Mesothelial cell of epicardium (in vitro differentiated cells): ENCODE data around the gene TMEM238. TPM values are rescaled to one million over a fixed set of nuclear protein-coding genes. Genes with fewer than 3 reads are reported as not detected.

Experiments
- DNase-seq, 2 experiments: peaks; one replicate each; pipeline ENCODE4 v3.0.0; 2021; ENCODE audit warnings: low spot score in 2 of 2; ENCODE audit not compliant: unreplicated experiment in 2 of 2
- H3K27ac Mint-ChIP-seq: 2 replicates; pipeline ENCODE4 v1.8.0; 2021; ENCODE audit warnings: mixed read lengths
- H3K27me3 Mint-ChIP-seq: 2 replicates; pipeline ENCODE4 v1.8.0; 2021; ENCODE audit warnings: low read depth, mixed read lengths
- H3K36me3 Mint-ChIP-seq: 2 replicates; pipeline ENCODE4 v1.8.0; 2021; ENCODE audit warnings: mixed read lengths
- H3K4me1 Mint-ChIP-seq: 2 replicates; pipeline ENCODE4 v1.8.0; 2021; ENCODE audit warnings: mixed read lengths
- H3K4me3 Mint-ChIP-seq: 2 replicates; pipeline ENCODE4 v1.8.0; 2021; ENCODE audit warnings: mild to moderate bottlenecking, moderate library complexity, mixed read lengths
- H3K9me3 Mint-ChIP-seq: 2 replicates; pipeline ENCODE4 v1.8.0; 2021; ENCODE audit warnings: mixed read lengths
- total RNA-seq: library from RNA; stranded (reverse); gene quantifications from 3 replicates; pipeline ENCODE4 v1.2.1, GENCODE V29; 2021
- TF ChIP-seq, protein P1 (sequence below): fragments of 200-600 bp; sonication (generic); IDR thresholded peaks from one replicate; pipeline ENCODE4 v1.5.0; 2021; ENCODE audit warnings: antibody characterized with exemption; ENCODE audit not compliant: unreplicated experiment

The TMEM238 gene
- total RNA-seq, 1 donor from 2014 or later = 2.3 TPM

DNA sequence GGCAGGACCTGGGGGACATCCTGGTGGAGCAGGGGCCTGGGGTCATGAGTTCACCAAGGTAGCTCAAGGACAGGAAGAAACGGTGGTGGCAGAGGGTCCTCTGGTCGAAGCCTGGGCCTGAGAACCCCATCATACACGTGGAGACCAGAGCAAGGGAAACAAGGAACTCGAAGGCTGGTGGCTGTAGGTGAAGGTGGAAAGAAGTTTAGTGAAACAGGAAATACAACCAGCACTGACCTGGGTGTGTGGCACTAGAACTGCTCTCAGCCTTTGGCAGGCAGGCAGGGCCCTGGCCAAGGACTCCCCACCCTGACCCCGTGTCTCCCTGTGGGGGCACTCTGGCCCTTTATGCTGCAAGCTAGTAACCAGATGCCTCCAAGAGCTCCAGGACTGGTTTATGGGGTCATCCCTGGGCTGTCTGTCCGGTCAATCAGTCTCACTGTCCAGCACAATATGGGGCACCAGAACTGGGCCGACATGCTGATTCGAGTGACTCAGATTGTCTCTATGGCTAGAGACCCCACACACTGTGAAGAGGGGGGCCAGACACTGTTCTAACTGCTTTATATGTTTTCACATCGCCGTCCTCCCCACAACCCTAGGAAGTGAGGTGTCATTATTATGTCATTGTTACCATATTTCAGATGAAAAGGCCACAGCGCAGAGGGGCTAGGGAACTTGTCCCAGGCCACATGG, 33.3 kb downstream of the TMEM238 start:
- no peaks in the 10 kb centered on the region for H3K9me3 Mint-ChIP-seq
- H3K27ac Mint-ChIP-seq = no peak overlapping the region
- DNase-seq = no peak
- H3K36me3 Mint-ChIP-seq = no peaks in the 10 kb centered on the region
- H3K4me1 Mint-ChIP-seq = peaks cover 31% of the 10 kb centered on the region
- peaks cover 42% of the 10 kb centered on the region for H3K27me3 Mint-ChIP-seq
- TF ChIP-seq, protein P1, sequence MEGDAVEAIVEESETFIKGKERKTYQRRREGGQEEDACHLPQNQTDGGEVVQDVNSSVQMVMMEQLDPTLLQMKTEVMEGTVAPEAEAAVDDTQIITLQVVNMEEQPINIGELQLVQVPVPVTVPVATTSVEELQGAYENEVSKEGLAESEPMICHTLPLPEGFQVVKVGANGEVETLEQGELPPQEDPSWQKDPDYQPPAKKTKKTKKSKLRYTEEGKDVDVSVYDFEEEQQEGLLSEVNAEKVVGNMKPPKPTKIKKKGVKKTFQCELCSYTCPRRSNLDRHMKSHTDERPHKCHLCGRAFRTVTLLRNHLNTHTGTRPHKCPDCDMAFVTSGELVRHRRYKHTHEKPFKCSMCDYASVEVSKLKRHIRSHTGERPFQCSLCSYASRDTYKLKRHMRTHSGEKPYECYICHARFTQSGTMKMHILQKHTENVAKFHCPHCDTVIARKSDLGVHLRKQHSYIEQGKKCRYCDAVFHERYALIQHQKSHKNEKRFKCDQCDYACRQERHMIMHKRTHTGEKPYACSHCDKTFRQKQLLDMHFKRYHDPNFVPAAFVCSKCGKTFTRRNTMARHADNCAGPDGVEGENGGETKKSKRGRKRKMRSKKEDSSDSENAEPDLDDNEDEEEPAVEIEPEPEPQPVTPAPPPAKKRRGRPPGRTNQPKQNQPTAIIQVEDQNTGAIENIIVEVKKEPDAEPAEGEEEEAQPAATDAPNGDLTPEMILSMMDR = no peak
- no peak overlapping the region for H3K4me3 Mint-ChIP-seq

DNA sequence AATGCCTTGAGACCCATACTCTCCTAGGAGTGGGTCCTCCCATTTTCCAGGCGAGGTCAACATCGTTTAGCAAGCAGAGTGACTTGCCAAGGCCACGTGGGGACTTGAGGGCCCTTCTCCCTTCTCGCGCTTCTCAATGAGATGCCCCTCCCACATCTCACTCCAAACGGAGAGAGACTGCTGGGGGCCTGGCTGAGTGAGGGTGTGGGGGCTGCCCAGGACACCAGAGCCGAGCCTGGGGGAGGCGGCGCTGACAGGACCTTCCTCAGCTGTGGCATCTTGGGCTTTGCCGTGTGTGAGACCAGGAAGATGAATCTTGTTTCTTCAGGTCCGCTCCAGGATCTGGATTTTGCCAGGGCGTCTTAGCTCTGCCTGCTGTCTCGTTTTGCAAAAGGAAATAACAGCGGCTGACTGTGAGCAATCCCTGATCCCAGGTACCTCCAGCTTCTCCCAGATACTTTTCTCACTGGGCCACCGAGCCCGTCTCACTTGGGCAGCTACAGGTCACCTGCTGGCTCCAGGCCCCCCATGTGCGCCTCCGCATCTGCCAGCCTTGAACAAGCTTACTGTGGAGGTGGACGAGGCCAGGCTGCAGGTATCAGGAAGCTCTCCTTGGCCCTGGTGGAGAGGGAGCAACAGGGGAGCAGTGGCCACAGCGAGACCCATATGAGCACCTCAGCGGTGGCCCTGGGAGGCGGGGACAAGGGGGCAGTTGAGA, 35.6 kb downstream of the TMEM238 start:
- Mint-ChIP-seq H3K27ac (peak overlapping the region; percentile 36), H3K27me3 (peaks cover 27% of the 10 kb centered on the region), H3K4me3 (no peak overlapping the region), H3K36me3 (peaks cover 10% of the 10 kb centered on the region), H3K4me1 (peaks cover 34% of the 10 kb centered on the region), H3K9me3 (no peaks in the 10 kb centered on the region)
- no peak for DNase-seq
- TF ChIP-seq, protein P1 = no peak

DNA sequence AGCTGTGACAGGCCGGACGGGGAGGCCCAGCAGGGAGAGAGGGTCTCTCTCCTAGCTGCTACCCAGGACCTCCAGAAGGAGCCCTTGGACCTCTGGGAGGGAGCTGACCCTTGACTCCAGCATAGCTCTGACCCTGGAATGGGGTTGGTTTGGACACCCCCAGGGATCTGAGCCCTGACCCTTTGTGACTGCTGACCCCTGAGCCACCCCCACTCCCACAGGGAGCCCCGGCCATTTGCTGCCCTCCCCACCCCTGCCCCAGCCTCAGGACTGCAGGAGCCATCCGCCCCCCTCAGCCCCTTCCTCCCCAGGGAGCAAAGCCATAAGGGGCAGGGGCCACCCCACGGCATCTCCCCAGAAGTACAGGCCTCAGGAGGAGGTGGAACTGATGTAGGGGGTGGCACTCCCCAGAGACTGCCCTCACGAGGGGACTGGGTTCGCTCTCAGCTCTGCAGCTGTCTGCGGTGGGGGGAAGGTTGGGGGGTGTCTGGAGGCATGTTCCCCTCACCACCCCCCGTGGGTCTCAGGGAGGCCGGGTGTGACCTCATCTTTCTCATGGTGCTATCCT, 36.6 kb downstream of the TMEM238 start:
- no peak for DNase-seq
- Mint-ChIP-seq H3K36me3 (peaks cover 17% of the 10 kb centered on the region), H3K9me3 (no peaks in the 10 kb centered on the region), H3K4me3 (no peak overlapping the region), H3K27me3 (peaks cover 17% of the 10 kb centered on the region), H3K4me1 (peaks cover 24% of the 10 kb centered on the region), H3K27ac (peak overlapping the region; percentile 7)
- TF ChIP-seq, protein P1 = no peak

DNA sequence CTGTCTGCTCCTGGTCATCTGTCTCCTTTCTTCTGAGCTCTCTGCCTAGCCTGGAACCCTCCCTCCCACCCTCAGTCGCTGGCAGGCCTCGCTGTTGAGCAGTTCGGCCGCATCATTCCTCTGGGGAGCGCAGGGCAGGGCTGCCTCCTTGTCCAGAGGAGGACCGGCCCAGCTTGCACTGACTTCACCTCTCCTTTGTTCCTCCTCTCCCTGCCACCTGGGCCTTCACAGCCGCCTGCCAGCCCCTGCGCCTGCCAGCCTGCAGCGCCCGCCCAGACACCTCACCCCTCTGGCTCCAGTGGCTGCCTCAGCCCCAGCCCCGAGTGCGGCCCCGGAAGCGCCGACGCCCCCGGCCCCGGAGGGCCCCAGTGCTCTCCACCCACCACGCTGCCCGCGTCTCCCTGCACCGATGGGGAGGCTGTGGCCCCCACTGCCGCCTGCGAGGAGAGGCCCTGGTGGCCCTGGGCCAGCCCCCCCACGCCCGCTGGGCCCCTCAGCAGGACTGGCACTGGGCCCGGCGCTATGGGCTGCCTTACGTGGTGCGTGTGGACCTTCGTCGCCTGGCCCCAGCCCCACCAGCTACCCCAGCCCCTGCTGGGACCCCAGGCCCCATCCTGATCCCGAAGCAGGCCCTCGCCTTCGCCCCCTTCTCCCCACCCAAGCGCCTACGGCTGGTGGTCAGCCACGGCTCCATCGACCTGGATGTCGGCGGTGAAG, 37.2 kb downstream of the TMEM238 start:
- no peak overlapping the region for H3K4me3 Mint-ChIP-seq
- peaks cover 19% of the 10 kb centered on the region for H3K36me3 Mint-ChIP-seq
- TF ChIP-seq, protein P1 = no peak
- no peak for DNase-seq
- peaks cover 11% of the 10 kb centered on the region for H3K27me3 Mint-ChIP-seq
- H3K27ac Mint-ChIP-seq = no peak overlapping the region
- no peaks in the 10 kb centered on the region for H3K9me3 Mint-ChIP-seq
- peaks cover 23% of the 10 kb centered on the region for H3K4me1 Mint-ChIP-seq

DNA sequence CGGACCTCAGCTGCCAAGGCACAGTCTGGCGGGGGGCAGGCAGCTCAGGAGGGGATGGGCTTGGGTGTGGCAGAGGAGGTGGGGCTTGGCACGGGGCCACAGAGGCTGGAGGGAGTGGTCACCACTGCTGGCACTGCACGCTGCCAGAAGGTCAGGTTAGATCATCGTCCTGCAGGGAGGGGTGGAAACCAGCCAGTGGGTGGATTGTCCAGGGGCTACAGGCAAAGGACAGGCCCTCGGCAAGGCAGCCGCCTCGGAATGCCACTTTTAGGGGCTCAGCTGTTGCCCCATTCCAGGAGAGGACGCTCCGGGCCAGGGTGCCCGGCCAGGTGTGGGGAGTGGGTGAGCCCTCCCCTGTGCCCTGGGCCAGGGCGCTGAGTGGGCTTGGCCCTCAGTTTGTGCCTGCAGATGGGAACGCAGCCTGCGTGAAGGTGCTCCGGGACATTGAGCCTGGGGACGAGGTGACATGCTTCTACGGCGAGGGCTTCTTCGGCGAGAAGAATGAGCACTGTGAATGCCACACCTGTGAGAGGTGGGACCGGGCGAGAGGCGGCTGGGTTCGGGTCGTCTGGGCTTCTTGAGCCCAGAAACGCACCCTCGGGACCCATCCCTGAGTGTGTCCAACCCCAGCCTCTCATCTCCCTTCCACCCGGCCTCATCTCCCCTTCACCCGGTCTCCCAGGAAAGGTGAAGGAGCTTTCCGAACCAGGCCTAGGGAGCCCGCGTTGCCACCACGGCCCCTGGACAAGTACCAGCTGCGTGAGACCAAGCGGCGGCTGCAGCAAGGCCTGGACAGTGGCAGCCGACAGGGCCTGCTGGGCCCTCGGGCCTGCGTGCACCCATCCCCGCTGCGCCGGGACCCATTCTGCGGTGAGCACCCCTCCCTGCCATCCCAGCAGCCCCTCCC, 38.0 kb downstream of the TMEM238 start:
- Mint-ChIP-seq H3K4me3 (no peak overlapping the region), H3K27me3 (peaks cover 3% of the 10 kb centered on the region), H3K9me3 (no peaks in the 10 kb centered on the region), H3K36me3 (peaks cover 19% of the 10 kb centered on the region), H3K27ac (no peak overlapping the region), H3K4me1 (peaks cover 28% of the 10 kb centered on the region)
- TF ChIP-seq, protein P1 = no peak
- DNase-seq = no peak
